Sciatic nerve (tissue), 2 donors: ENCODE results near the gene BCAN. TPM values are rescaled to one million over a fixed set of nuclear protein-coding genes. Genes with fewer than 3 reads are reported as not detected.

Source experiments
- ATAC-seq: fragments of 200-7000 bp; cut with Tn5 transposase; one replicate; pipeline ENCODE4 v1.9.1; 2020; ENCODE audit warnings: mild to moderate bottlenecking, moderate library complexity
- DNase-seq: peaks from one replicate; pipeline ENCODE4 v3.0.0-alpha.2; 2020; ENCODE audit warnings: low spot score
- intact Hi-C: fragments of 100-400 bp; cut with DNase I; formaldehyde crosslinking; loops from one replicate; pipeline ENCODE4 v1.14.2; 2022
- total RNA-seq: library from RNA; stranded (reverse); fragmentation: NEBNext Ultra II Directional; extraction: Animal tissue kit (Norgen Biotek cat#: 25700); gene quantifications from one replicate; pipeline ENCODE4 v1.2.1, GENCODE V29; 2021
- donor health status: DM: no; HTN: no; CAD: no.
- donor health status: DM: no; HTN: no; CAD: no.

BCAN gene
- total RNA-seq, 1 donor from 2014 or later = 0.27 TPM

DNA sequence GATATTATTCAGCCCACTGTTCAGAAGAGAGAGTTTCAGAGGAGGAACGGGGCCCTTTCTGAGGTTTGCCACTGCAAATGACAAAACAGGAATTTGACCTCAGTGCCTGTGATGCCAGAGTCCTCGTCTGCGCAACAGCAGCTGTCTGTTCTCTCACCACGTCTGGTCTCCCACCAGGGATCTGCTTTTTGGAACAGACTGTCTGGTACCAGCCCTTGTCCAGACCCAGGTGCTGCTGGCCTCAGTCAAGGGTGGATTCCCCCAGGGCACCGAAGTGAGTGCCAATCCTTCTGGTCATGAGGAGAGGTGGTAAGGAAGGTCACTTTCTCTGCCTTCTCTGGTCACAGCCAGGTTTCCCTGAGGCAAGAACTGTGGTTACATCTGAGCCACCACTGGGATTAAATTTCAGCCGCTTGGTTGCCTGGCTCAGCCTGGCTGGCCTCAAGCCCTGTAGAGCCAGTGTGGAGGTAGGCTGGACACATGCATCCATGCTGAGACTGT lies 2.3 kb upstream of the BCAN start:
- ATAC-seq (no peak), DNase-seq (no peak)
- intact Hi-C loops = no loop called here

DNA sequence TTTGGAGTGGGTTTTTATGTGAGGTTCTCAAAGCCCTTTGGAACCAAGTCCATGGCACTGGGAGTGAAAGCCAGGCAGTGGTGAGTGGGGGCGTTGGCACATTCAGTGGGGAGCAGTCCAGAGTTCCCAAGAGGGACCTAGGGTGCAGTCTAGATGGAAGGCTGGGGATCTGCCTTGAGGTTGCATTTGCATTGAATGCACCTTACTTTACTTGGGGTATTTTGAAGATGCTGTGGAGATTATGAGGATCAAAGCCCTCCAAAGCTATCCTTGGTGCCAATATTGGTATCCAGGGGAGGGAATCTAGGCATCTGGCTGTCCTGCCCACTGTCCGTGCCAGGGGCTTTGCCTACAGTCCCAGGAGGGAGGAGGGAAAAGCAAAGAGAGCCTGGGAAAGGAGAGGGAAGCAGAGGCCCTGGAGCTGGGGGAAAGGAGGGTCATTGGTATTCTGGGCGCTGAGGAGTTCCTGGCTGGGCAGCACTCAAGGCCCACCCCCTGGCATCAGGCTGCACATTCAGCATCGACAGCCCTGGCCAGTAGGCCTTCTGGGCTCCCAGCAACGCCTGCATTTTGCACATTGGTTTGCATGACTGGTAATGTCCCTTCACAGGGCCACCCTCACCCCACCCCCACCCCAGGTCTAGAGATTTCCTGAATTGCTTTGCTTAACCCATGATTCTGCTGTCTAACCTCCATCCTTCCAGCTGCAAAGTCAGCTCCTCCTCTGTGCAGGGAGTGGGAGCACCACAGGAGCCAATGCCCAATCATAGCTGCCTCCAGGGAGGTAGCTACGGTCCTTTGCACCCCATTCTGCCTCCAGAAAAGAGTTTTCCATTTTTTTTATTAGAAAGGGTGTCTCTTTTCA lies 843 bp upstream of the BCAN start:
- ATAC-seq (no peak), DNase-seq (no peak)
- intact Hi-C loops = no loop called here

DNA sequence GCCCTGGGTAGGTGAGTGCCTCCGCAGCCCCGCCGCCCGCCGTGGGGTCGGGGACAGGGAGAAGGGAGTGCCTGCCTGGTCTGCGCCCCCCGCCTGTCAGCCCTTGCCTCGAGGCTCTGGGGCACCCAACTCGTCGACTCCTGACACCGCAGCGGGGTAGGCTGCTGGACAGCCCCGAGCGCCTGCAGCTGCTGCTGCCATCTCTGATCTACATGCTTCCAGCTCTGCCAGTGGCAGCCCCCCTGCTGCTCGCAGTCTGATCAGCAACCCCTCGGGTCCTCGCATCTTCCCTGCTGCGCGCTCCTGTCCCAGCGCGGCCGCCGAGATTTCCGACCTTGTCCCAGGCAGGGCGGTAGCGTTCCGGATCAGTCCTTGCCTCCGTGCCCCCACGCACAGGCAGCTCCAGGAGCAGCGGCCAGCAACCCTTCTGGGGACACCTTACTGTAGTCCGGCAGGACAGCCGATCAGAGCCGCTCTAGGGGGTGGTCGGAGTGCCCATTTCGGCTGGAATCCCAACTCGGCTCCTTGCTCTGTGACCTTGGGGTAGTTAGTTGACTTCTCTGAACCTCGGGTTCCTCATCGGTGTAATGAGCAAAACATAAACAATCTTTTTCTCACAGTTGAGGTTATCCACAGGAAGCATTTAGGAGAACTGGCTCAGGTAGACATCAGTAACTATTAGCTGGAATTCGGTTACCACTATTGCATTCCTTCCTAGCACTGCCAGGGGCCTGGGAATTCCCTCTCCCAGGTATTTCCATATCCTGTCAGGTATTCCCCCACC lies 540 bp downstream of the BCAN start:
- DNase-seq (no peak), ATAC-seq (peak; percentile 7)
- intact Hi-C loops = no loop called here

DNA sequence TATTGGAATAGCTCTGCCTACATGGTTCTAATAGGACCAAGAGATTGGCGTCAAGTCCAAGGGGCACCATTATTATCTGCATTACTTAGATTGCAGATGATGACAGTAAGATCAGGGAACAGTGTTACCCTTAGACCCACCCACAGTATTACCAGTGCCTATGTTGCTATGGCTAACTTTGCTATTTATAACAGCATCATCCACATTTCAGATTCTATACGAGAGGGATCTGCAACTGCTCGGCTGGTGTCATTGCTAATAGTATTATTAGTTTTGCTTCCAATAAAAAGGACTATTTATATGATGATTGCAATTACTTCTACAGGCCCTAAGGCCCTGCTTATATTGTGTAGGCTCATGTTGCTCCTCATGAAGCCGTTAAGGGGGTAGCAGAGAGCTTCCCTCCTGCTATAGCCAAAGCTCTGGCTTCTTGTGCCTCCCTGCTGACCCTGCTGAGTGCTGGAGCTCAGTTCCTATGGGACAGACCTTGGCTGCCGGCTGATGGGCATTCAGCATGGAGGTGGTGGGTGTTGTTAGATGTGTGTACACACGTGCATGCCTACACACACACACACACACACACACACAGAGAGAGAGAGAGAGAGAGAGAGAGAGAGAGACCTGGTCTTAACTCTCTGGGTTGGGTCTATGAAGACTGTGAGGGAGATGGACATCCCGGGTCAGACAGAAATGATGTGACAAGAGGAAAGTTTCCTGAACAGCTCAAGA lies 1.3 kb downstream of the BCAN start:
- ATAC-seq = no peak
- DNase-seq = no peak
- intact Hi-C loops = no loop called here

DNA sequence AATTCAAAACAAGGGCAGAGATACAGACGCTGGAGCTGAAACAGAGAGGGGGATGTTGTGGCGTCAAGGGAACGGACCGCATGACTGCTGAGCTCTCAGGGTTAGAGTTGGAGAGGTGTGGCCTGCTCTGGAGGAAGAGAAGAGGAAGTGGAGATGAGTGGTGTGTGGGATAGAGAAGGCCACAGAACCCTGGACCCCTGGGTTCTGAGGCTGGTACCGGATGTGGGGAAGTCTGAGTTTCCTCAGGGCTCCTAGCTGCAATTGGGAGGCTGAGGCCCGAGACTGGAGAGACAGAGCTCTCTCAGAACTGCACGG lies 1.8 kb downstream of the BCAN start:
- intact Hi-C loops = no loop called here
- DNase-seq = no peak
- no peak for ATAC-seq

DNA sequence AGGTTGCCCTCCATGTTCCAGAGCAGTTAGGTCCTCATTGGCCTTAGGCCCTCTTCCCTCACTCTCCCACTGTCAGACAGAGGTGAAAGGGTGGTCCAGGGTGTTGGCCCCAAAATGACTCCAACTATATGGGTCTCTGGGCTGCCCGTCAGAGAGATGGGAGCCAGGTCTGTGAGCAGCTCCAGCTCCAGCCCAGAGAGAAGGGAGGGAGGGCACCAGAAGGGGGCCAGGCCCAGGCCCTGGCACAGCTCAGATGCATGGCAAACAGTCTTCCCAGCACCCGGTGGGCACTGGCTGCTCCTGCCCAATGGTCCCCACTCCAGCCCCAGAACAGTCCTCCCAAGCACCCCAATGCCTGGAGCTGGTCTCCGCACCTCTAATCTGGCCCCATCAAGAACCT lies 2.2 kb downstream of the BCAN start:
- intact Hi-C loops = no loop called here
- DNase-seq = no peak
- no peak for ATAC-seq

DNA sequence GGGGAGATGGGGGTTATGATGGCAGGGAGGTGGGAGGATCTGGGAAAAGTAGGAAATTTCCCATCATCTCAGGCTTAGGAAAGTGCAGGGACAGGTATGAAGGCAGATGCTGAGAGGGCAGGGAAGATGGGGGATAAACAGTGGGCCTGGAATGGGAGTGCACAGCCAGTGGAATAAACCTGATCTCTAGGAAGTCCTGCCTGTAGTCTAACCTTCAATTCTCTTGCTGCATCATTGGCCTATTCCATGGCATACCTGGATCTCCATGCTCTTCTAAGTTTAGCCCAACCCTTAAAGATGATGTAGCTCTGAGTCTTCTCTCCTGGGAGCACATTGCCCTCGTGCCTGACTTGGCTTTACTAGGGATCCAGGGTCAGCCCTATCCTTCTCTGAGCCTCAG lies 2.7 kb downstream of the BCAN start:
- ATAC-seq = no peak
- intact Hi-C loops = no loop called here
- no peak for DNase-seq

DNA sequence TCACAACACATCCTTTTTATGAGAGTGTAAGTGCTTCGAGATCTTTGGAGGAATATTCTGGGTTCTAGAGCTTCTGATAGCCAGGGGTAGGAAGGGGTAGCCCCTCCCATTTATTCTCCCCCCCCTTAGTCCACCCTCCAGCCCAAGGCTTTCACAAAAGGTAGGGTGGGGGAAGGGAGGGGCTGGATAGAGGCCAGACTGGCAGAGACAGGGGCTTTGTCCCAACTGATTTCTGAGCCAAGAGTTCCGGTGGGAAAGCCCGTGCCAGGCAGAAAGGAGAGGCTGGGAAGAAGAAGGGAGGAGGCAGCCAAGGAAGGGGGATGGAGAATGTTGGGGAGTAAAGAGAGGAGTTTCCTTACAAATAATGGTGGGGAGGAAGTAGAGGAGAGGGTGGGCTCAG lies 3.1 kb downstream of the BCAN start:
- ATAC-seq (no peak), DNase-seq (no peak)
- intact Hi-C loops = no loop called here

DNA sequence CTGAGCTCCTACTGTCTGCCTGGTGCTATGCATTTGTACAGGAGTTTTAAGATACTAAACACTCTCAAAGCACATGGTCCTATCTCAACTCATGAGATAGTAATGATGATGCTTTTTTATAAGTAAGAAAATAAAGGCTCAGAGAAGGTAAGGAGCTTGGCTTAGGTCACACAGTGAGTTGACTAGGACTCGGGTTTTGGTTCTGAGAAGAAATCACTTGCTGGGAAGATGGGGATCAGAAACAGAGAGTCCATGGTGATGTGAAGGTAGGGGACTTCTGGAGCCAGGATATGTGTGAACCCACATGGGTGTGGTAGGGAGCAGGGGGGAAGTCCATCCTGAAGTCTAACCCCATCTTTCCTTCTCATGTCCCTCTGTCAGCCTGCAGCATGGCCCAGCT lies 3.7 kb downstream of the BCAN start:
- DNase-seq (no peak), ATAC-seq (no peak)
- intact Hi-C loops = no loop called here

DNA sequence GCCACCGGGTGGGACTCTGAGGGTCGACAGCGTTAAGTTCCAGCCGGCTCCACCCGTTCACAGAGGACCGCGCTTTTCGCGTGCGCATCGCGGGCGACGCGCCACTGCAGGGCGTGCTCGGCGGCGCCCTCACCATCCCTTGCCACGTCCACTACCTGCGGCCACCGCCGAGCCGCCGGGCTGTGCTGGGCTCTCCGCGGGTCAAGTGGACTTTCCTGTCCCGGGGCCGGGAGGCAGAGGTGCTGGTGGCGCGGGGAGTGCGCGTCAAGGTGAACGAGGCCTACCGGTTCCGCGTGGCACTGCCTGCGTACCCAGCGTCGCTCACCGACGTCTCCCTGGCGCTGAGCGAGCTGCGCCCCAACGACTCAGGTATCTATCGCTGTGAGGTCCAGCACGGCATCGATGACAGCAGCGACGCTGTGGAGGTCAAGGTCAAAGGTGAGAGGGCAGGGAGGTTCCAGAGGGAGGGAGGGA lies 4.9 kb downstream of the BCAN start:
- intact Hi-C loops = no loop called here
- no peak for DNase-seq
- no peak for ATAC-seq

DNA sequence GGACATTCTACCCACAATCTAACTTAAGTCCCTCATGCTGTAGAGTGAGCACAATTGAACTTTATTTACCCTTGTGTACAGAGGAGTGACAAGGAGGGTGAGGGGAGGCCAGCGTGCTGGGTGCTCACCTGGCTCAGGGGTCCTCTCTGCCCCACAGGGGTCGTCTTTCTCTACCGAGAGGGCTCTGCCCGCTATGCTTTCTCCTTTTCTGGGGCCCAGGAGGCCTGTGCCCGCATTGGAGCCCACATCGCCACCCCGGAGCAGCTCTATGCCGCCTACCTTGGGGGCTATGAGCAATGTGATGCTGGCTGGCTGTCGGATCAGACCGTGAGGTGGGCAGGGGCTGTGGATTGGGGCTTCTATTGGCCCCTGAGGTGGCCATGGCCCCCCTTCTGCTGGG lies 5.4 kb downstream of the BCAN start:
- intact Hi-C loops = no loop called here

DNA sequence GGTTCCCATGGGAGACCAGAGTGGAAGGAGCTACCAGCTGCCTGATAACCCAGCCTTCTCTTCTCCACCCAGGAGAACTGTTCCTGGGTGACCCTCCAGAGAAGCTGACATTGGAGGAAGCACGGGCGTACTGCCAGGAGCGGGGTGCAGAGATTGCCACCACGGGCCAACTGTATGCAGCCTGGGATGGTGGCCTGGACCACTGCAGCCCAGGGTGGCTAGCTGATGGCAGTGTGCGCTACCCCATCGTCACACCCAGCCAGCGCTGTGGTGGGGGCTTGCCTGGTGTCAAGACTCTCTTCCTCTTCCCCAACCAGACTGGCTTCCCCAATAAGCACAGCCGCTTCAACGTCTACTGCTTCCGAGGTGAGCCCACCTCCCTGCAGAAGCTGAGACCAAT lies 6.6 kb downstream of the BCAN start:
- no peak for ATAC-seq
- intact Hi-C loops = no loop called here
- DNase-seq = no peak

More for the DNA sequence above, 5.4 kb downstream of the BCAN start:
- no peak for DNase-seq
- ATAC-seq = no peak

DNA sequence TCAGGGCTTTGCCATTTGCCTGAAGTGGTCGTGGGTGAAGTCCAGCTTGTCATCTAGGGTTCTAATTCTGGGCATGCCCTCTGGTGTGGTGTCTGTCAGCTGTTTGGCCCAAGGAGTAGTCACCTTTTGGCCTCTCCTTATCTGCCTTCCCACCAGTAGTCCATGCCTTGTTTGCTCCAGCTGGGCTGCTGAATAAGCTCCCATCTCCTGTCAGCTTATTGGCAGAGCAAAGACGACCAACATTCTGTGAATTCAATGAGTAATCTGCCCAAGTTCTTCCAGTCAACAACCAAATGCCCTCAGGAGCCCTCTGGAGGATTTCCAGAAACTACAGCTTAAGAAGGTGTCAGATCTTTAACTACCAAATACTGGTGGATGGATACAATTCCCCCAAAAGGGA lies 7.0 kb downstream of the BCAN start:
- DNase-seq = no peak
- no peak for ATAC-seq
- intact Hi-C loops = no loop called here

DNA sequence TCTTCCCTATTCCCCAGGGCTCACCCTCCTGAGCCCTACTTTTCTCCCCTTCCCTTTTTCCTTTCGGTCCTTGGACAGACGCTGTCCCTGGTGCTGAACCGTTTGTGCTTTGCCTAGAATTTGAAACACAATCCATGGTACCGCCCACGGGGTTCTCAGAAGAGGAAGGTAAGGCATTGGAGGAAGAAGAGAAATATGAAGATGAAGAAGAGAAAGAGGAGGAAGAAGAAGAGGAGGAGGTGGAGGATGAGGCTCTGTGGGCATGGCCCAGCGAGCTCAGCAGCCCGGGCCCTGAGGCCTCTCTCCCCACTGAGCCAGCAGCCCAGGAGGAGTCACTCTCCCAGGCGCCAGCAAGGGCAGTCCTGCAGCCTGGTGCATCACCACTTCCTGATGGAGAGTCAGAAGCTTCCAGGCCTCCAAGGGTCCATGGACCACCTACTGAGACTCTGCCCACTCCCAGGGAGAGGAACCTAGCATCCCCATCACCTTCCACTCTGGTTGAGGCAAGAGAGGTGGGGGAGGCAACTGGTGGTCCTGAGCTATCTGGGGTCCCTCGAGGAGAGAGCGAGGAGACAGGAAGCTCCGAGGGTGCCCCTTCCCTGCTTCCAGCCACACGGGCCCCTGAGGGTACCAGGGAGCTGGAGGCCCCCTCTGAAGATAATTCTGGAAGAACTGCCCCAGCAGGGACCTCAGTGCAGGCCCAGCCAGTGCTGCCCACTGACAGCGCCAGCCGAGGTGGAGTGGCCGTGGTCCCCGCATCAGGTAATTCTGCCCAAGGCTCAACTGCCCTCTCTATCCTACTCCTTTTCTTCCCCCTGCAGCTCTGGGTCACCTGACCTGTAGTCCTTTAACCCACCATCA lies 10.4 kb downstream of the BCAN start:
- intact Hi-C loops = loop anchor here (2.0 kb wide), 1 partner anchor 26 kb away; no protein-coding TSS in a partner anchor
- no peak for DNase-seq
- ATAC-seq = no peak

DNA sequence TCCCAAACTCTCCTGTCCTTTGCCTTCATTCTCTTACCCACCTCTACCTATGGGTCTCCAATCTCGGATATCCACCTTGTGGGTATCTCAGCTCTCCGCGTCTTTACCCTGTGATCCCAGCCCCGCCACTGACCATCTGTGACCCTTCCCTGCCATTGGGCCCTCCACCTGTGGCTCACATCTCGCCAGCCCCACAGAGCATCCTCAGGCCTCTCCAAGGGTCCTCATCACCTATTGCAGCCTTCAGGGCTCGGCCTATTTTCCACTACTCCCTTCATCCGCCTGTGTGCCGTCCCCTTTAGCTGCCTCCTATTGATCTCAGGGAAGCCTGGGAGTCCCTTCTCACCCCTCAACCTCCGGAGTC lies 11.1 kb downstream of the BCAN start:
- DNase-seq = no peak
- intact Hi-C loops = loop anchor here (2.0 kb wide), 1 partner anchor 26 kb away; no protein-coding TSS in a partner anchor
- no peak for ATAC-seq

DNA sequence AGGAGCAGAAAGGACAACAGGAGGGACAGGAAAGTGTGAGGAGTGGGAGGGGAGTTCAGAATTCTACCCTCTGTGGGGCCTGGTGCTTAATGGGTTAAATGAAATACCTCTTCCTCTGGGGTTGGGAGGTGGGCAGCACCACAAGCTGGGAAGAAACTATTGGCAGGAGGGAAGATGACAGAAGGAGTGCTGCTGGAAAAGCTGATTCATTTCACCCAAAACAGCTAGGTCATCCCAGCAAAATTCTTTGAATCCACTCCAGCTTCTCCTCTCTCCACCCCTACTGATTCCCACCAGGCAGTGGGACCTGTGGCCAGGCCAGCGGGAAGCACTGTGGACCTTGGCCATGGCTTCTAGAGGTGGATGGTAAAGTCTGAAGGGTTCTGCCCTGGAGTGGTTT lies 12.8 kb downstream of the BCAN start:
- DNase-seq = no peak
- intact Hi-C loops = no loop called here
- no peak for ATAC-seq

DNA sequence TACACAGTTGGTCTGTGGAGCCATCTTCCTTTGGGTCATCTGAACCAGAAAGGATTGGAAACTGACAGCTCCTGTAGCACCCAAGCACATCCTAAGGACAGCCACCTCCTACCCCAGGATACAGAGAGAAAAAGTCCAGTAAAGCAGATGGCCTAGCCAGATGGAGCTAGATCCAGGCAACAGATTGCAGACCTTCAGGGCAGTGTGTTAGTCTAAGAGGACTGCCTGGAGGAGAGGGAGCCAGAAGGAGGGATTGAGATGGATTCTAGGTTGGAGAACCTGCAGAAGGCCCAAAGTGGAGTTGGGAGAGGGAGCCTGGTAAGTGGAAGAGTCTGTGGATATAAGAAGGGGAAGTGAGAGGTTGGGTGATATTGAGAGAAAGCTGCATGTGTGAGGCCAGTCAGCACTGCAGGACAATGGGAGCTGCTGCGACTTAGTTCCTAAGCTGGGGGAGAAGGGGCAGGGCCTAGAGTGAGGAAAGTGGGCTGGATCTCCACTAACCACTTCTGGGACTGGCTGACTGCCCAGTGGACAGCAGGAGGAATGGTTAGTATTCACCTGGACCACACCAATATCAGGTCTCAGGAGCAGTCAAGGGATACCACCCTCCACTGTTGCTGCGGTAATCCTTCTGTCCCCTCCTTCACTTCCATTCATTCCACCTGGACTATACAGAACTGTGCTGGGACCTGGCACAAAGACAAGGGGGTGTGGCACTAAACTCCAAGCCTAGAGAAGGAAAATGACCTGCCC lies 13.4 kb downstream of the BCAN start:
- intact Hi-C loops = no loop called here
- ATAC-seq (no peak), DNase-seq (no peak)

DNA sequence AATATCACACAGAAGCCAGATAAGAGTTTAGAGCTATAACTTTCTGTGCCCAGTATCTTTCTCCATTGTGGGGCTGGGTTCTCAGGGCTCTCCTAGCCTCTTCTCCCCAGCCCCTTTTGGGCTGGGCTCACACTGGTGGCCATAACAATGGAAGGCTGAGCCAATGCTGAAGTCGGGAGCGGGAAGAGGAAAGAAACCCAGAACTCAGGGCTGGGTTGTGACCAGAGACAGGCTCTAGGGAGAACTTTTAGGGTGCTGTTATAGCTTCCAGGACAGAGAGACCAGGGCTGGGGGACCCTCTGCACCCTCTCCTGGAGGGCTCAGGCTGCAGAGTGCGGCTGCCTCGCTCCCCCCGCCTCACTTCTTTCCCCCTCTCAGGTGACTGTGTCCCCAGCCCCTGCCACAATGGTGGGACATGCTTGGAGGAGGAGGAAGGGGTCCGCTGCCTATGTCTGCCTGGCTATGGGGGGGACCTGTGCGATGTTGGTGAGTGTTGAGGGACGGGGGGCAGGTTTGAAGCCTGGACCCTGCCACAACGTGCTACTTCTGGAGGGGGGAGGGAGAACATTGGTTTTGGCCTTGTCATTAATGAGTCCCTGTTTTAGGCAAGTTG lies 14.1 kb downstream of the BCAN start:
- no peak for DNase-seq
- intact Hi-C loops = no loop called here
- no peak for ATAC-seq
